Measurements from ENCODE around the gene PPP1R12C. TPM values are rescaled to one million over a fixed set of nuclear protein-coding genes. Genes with fewer than 3 reads are reported as not detected.
"Not testable (repeated sequence)": the region's sequence is repeated elsewhere in the genome, so short reads cannot be mapped to it uniquely, and the experiment has no call there.

The PPP1R12C gene
- total RNA-seq, 4 donors from 2014 or later = 113 to 270 (median 180) TPM

- TF ChIP-seq EP300 (IDR thresholded peaks at IDR 0.05) (no peak), POLR2A (IDR thresholded peaks at IDR 0.05) (no peak)
- TF ChIP-seq, protein P1, sequence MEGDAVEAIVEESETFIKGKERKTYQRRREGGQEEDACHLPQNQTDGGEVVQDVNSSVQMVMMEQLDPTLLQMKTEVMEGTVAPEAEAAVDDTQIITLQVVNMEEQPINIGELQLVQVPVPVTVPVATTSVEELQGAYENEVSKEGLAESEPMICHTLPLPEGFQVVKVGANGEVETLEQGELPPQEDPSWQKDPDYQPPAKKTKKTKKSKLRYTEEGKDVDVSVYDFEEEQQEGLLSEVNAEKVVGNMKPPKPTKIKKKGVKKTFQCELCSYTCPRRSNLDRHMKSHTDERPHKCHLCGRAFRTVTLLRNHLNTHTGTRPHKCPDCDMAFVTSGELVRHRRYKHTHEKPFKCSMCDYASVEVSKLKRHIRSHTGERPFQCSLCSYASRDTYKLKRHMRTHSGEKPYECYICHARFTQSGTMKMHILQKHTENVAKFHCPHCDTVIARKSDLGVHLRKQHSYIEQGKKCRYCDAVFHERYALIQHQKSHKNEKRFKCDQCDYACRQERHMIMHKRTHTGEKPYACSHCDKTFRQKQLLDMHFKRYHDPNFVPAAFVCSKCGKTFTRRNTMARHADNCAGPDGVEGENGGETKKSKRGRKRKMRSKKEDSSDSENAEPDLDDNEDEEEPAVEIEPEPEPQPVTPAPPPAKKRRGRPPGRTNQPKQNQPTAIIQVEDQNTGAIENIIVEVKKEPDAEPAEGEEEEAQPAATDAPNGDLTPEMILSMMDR (IDR thresholded peaks at IDR 0.05) = no peak
- no peak for DNase-seq (ENCODE audit: low spot score in 2 of 2)
- Histone ChIP-seq H3K9me3 (peaks cover 0 to 4% (median 0%) of the 10 kb centered on the region in 4 donors), H3K27ac (no peak overlapping the region), H3K4me3 (no peak overlapping the region), H3K27me3 (peaks cover 0 to 75% of the 10 kb centered on the region in 2 donors), H3K36me3 (no peaks in the 10 kb centered on the region), H3K4me1 (peaks cover 0 to 13% (median 0%) of the 10 kb centered on the region in 4 donors)
- 38 to 52% methylated on average over 3 of the region's 3 CpGs for WGBS, 2 donors
These were observed 49.6 kb downstream of the PPP1R12C start for GRCh38 chr19:55067869-55068268.

GRCh38 chr19:55066107-55066709 is 51.2 kb downstream of the PPP1R12C start:
- Histone ChIP-seq H3K27me3 (peaks cover 0 to 58% of the 10 kb centered on the region in 2 donors), H3K9me3 (peaks cover 0 to 4% (median 0%) of the 10 kb centered on the region in 4 donors), H3K4me3 (no peak overlapping the region), H3K36me3 (no peaks in the 10 kb centered on the region), H3K4me1 (peaks cover 0 to 25% (median 4%) of the 10 kb centered on the region in 4 donors), H3K27ac (no peak overlapping the region)
- DNase-seq (ENCODE audit: low spot score in 2 of 2) = no peak
- TF ChIP-seq EP300 (IDR thresholded peaks at IDR 0.05) (no peak), POLR2A (IDR thresholded peaks at IDR 0.05) (no peak)
- TF ChIP-seq, protein P1 (IDR thresholded peaks at IDR 0.05) = no peak
- 18 to 20% methylated on average over 2 of the region's 2 CpGs for WGBS, 2 donors

GRCh38 chr19:55065516-55065915 is 51.9 kb downstream of the PPP1R12C start:
- not testable (repeated sequence) for H3K9me3 ChIP-seq; DNase-seq (ENCODE audit: low spot score in 2 of 2); H3K36me3 ChIP-seq; H3K4me3 ChIP-seq; H3K27ac ChIP-seq
- H3K4me1 ChIP-seq = peaks cover 0 to 25% (median 4%) of the 10 kb centered on the region in 4 donors
- WGBS, 2 donors = 82 to 85% methylated on average over 9 of the region's 9 CpGs
- H3K27me3 ChIP-seq = peaks cover 0 to 51% of the 10 kb centered on the region in 2 donors

DNA sequence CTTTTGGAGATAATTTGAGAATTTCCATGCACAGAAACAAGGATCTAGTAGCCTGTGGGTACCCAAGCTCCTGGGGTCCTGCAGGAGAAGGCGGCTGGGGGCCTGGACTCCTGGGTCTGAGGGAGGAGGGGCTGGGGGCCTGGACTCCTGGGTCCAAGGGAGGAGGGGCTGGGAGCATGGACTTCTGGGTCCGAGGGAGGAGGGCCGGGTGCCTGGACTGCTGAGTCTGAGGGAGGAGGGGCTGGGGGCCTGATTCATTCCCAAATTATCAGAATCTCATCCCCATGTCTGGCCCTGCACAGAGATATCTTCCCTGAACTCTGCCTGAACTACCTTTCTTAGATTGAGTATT is 54.0 kb downstream of the PPP1R12C start:
- Histone ChIP-seq H3K36me3 (peaks cover 0 to 11% (median 4%) of the 10 kb centered on the region in 3 donors), H3K27ac (peak overlapping the region in 2 of 4 donors; percentile 69 to 82), H3K27me3 (peaks cover 0 to 32% of the 10 kb centered on the region in 2 donors), H3K4me3 (peak overlapping the region in 2 of 4 donors; percentile 59 to 97), H3K4me1 (peaks cover 0 to 16% (median 4%) of the 10 kb centered on the region in 4 donors), H3K9me3 (no peaks in the 10 kb centered on the region)
- TF ChIP-seq, protein P1 (IDR thresholded peaks at IDR 0.05) = no peak
- TF ChIP-seq POLR2A (IDR thresholded peaks at IDR 0.05) = no peak
- no peak for TF ChIP-seq EP300 (IDR thresholded peaks at IDR 0.05)
- 62 to 76% methylated on average over 3 of the region's 3 CpGs for WGBS, 2 donors
- DNase-seq (ENCODE audit: low spot score in 2 of 2) = no peak

DNA sequence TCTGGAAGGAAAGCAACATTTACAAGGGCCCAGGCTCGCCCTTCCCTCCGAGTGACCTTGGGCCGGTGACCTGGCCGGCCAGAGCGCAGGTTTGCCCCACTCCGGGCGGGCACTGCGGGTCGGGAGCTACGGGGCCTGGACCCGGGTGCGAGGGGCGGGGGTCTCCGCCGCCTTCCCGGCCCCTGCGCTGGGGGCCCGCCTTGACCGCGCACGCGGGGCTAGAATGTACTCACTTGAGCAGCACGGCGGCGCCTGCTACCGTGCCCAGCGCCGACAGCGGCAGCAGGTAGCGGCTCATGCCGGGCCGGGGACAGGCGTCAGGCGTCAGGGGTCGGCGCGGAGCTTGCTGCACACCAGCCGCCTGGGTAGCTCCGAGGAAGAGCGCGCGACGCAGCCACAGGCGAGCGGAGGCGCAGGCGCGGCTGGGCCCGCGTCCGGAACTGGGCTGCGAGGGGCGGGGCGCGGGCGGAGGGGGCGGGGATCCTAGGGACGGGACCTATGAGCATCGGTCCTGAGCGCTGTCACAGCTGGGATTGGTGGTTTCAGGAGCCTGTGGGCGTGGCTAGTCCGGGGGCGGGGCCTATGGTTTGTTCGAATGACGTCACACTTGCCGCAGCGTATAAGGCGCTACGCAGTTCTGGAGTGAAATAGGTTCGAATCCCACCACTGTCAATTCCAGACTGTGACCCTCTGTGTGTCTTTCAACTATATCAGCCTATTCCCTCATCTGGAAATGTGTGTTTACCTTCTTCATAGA is 54.5 kb downstream of the PPP1R12C start, which contains the start of gene RDH13:
RDH13 (minus strand) TSS at position 414 of the 757 bp plus-strand sequence; CDS start at position 298, 116 bp downstream.
- peaks cover 0 to 16% (median 4%) of the 10 kb centered on the region in 4 donors for H3K4me1 ChIP-seq
- TF ChIP-seq EP300 (IDR thresholded peaks at IDR 0.05) = peak in 1 of 2 donors; percentile 27
- no peak for TF ChIP-seq POLR2A (IDR thresholded peaks at IDR 0.05)
- no peaks in the 10 kb centered on the region for H3K9me3 ChIP-seq
- H3K36me3 ChIP-seq = peaks cover 0 to 16% (median 6%) of the 10 kb centered on the region in 3 donors
- peaks cover 0 to 26% of the 10 kb centered on the region in 2 donors for H3K27me3 ChIP-seq
- peak within 1 kb of the TSS; percentile 37 to 97 (median 56) for H3K4me3 ChIP-seq
- peak; percentile 95 to 98 for DNase-seq (ENCODE audit: low spot score in 2 of 2)
- WGBS, 2 donors = 2 to 3% methylated on average over 21 to 68 of the region's 70 CpGs
- peak within 1 kb of the TSS in 3 of 4 donors; percentile 0 to 82 (median 69) for H3K27ac ChIP-seq

DNA sequence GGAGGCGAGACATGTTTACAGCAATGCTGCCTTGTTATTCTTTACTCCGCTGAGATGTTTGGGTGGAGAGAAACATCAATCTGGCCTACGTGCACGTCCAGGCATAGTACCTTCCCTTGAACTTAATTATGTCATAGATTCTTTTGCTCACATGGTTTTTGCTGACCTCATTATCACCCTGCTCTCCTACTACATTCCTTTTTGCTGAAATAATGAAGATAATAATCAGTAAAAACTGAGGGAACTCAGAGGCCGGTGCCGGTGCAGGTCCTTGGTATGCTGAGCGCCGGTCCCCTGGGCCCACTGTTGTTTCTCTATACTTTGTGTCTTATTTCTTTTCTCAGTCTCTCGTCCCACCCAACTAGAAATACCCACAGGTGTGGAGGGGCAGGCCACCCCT is 57.1 kb downstream of the PPP1R12C start:
- DNase-seq (ENCODE audit: low spot score in 2 of 2); H3K27me3 ChIP-seq; H3K27ac ChIP-seq; H3K9me3 ChIP-seq; H3K4me3 ChIP-seq: not testable (repeated sequence)
- peaks cover 0 to 16% (median 4%) of the 10 kb centered on the region in 4 donors for H3K4me1 ChIP-seq
- H3K36me3 ChIP-seq = peaks cover 0 to 43% (median 25%) of the 10 kb centered on the region in 3 donors
- WGBS, 2 donors = 58 to 68% methylated on average over 9 of the region's 9 CpGs

Data from tibial nerve (tissue), 4 donors.